T-helper 17 cell (primary cell): ENCODE data around the gene PNCK. TPM values are rescaled to one million over a fixed set of nuclear protein-coding genes. Genes with fewer than 3 reads are reported as not detected.
A peak's percentile ranks its signal among the peaks of the same experiment; 100 is the strongest.

ENCODE experiments used
- ATAC-seq: fragments of 150-1000 bp; cut with Tn5 transposase; 2 replicates; pipeline ENCODE4 v1.10.0; 2021; ENCODE audit warnings: mild to moderate bottlenecking, moderate library complexity
- DNase-seq, 3 donors: peaks; one replicate each; pipeline versions ENCODE4 v3.0.0 to v3.0.0-alpha.2; 2020 to 2021
- H3K9me3 ChIP-seq: one replicate; pipeline ENCODE4 v1.7.0; 2013; ENCODE audit warnings: low read length, mild to moderate bottlenecking; ENCODE audit not compliant: control insufficient read depth, poor library complexity, severe bottlenecking
- H3K27ac Mint-ChIP-seq: one replicate; pipeline ENCODE4 v1.8.0; 2022; ENCODE audit warnings: mild to moderate bottlenecking, moderate library complexity, mixed read lengths
- H3K27me3 Mint-ChIP-seq: one replicate; pipeline ENCODE4 v1.8.0; 2022; ENCODE audit warnings: mixed read lengths
- H3K36me3 Mint-ChIP-seq: one replicate; pipeline ENCODE4 v1.8.0; 2022; ENCODE audit warnings: low read depth, mixed read lengths
- H3K4me1 Mint-ChIP-seq: one replicate; pipeline ENCODE4 v1.8.0; 2022; ENCODE audit warnings: mild to moderate bottlenecking, mixed read lengths
- H3K4me3 Mint-ChIP-seq: one replicate; pipeline ENCODE4 v1.8.0; 2022; ENCODE audit warnings: mild to moderate bottlenecking, moderate library complexity, mixed read lengths
- total RNA-seq, 4 donors: library from RNA in 2 of 4; stranded (reverse) in 2 of 4; gene quantifications; one replicate each; pipeline ENCODE4 v1.2.3 and lab custom pipeline; 2022 to 2026

PNCK gene
- total RNA-seq, 2 donors from 2014 or later, result 0.72 TPM; not detected in 1

DNA sequence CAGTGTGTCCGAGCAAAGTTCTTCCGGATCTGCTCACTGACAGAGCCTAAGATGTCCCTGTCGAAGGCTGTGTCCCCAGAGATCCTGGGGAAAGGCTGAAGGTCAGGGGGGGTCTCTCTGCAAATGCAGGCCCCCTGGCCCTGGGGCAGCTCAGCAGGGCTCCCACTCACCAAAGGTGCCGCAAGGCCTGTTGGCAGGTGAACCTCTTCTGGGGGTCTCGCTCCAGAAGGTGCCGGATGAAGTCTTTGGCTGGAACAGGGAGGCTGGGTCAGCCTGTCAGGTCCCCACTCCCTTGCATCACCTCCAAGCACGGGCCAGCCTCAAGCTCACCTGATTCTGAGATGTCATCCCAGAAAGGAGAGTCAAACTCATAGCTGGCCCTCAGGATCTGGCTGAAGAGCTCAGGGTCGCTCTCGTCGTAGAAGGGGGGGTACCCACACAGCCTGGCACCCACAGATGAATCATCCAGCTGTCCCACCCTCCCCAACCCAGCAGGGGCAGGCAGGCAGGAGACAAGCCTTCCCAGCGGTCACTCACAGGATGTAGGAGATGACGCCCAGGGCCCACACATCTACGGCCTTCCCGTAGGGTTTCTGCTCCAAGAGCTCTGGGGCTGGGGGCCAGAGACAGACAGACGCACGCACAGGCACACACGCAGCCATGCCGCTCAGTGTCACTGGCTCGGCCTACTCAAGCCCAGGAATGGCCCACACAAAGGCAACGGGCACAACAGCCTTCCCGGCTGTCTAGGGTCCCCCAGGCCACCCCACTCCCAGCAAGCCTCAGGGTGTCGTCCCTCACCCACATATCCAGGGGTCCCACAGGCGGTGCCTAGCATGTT is 2.6 kb downstream of the PNCK start:
- Mint-ChIP-seq H3K36me3 (peaks cover 2% of the 10 kb centered on the region), H3K4me1 (peaks cover 16% of the 10 kb centered on the region), H3K27me3 (peaks cover 29% of the 10 kb centered on the region), H3K27ac (no peak overlapping the region), H3K4me3 (no peak overlapping the region)
- DNase-seq (no peak), ATAC-seq (no peak)
- H3K9me3 ChIP-seq, result no peaks in the 10 kb centered on the region

DNA sequence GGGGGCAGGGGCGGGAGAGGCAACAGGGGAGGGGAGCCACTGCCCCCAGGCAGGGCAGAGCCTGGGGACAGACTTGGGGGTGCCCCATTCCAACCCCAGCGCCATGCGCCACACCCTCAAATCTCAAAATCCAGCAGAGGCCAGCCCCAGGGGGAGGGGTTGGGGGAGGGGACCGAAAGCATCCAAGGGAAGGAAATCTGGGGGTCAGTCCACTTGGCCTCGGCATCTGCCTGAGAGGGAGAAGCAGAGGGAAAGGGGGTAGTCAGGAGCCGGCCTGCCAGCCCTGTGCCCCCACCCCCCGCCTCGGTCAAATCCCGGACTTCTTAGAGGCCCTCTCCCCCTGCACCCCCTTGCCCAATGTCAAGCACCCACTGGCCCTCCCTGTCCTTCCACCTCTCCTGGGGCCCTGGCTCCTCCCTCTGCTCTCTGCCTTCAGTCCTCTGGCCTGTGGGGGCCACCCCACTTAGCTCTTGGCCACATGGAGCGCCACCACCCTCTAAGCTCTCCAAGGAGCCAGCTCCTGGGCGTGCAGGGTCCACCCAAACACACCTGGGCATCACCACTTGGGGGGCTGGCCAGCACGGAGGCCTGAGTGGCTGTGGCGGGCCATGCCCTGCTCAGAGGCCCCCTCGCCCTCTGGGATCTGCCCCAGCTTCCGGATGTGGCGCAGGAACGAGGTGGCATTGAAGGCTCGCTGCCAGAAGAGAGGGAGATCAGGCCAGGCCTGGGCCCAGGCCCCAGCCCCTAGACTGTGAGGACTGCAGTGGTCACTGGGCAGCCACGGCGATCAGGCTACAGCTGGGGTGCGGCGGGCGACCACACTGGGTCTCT is 3.5 kb downstream of the PNCK start:
- DNase-seq (no peak), ATAC-seq (no peak)
- no peaks in the 10 kb centered on the region for H3K9me3 ChIP-seq
- Mint-ChIP-seq H3K36me3 (peaks cover 2% of the 10 kb centered on the region), H3K4me3 (no peak overlapping the region), H3K27me3 (peaks cover 29% of the 10 kb centered on the region), H3K4me1 (peaks cover 16% of the 10 kb centered on the region), H3K27ac (no peak overlapping the region)

DNA sequence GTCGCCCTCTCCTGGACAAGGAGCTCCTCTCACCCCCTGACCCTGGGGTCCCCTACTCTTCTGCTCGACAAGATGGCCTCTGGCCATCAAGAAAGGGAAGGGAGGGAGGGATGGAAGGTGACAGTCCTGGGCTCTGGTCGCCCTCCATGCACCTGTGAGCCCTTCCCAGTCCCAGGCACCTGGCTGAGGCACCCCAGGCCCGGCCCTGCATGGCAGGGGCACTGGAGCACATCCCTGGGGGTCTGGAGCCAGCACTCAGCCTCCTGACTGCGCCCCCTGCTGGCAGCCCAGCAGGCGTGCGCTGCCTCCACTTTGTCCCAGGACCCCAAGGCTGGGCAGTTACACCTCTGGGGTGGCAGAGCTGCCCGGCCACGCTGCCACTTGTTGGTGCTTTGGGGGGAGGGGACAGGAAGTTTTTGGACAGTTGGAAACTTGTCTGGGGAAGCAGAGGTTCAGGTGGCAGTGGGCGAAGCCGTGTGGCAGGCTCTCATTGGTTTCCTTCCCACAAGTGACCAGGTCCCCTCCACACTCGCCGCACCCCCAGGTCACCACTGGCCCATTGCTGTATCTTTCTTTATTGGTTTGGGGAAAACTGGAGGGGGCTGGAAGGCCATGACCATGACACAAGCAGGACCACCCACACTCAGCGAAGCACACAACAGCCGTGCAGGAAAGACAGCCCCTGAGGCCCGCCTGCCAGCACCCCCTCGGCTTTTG is 4.3 kb downstream of the PNCK start:
- H3K27ac Mint-ChIP-seq, result no peak overlapping the region
- H3K36me3 Mint-ChIP-seq, result peaks cover 2% of the 10 kb centered on the region

DNA sequence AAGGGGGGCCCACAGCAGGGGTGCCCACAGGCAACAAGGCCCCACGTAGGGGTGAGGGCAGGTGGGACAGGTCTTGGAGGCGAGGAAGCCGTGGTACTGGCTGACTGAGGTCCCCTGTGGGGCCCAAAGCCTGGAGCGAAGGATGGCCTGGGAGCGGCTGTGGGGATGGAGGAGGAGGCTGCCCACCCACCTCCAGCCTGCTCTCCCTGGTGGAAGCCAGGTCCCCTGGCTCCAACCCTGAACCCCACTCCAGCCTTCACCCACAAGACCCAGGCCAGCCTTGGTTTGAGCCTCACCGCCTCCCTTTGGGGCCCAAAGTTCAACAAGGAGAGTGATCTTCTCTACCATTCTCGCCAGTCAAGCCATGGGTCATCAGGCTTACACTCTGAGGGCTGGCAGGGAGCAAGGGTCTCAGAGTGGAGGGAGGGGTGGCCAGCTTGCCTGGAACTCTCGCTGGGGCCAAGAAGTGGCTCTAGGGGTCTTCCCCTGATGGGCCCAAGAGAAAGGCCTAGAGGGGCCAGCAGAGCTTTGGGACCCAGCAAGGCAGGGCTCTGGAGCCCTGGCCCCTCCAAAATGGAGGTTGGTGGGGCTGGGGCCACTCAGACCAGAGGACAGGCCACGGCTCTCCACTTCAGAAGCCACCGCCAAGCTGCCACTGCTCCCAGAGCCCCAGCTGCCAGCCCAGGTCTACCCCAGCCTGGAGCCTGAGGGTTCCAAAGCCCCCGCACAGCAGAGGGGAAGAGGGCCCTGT is 5.0 kb downstream of the PNCK start:
- H3K9me3 ChIP-seq, result no peaks in the 10 kb centered on the region
- Mint-ChIP-seq H3K27me3 (peaks cover 18% of the 10 kb centered on the region), H3K4me1 (peaks cover 14% of the 10 kb centered on the region), H3K36me3 (peaks cover 2% of the 10 kb centered on the region), H3K27ac (no peak overlapping the region), H3K4me3 (no peak overlapping the region)
- ATAC-seq (no peak), DNase-seq (no peak)

More for the DNA sequence above, 4.3 kb downstream of the PNCK start:
- ATAC-seq (peak; percentile 49), DNase-seq (peak; percentile 32 to 46 (median 44))
- Mint-ChIP-seq H3K4me1 (peaks cover 16% of the 10 kb centered on the region), H3K4me3 (no peak overlapping the region), H3K27me3 (peaks cover 21% of the 10 kb centered on the region)
- H3K9me3 ChIP-seq, result no peaks in the 10 kb centered on the region

DNA sequence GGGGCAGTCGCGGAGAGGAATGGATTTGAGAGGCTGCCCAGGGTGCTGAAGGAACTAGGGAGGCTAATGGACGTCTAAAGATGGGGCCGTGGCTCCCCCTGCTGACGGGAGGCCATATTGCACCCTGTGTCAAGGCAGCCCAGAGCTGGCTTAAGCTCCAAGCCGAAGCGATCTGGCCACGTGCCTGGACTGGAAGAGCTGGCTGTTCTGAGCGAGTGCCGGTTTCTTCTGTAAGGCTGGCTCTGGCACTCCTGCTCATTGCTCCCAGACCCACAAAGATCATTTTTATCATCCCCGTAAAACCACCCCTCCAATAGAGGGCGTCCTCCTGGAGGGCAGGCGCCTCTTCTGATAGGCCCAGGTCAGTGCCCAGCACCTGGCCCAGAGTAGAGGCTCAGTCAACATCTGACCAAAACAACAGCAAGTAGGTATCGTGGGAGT is 5.6 kb downstream of the PNCK start:
- peaks cover 18% of the 10 kb centered on the region for H3K27me3 Mint-ChIP-seq
- H3K4me3 Mint-ChIP-seq, result peak overlapping the region; percentile 86
- ATAC-seq (peak; percentile 94), DNase-seq (peak; percentile 57 to 71 (median 59))
- H3K9me3 ChIP-seq, result no peaks in the 10 kb centered on the region
- H3K36me3 Mint-ChIP-seq, result peaks cover 2% of the 10 kb centered on the region
- peak overlapping the region; percentile 43 for H3K27ac Mint-ChIP-seq
- H3K4me1 Mint-ChIP-seq, result peaks cover 14% of the 10 kb centered on the region

DNA sequence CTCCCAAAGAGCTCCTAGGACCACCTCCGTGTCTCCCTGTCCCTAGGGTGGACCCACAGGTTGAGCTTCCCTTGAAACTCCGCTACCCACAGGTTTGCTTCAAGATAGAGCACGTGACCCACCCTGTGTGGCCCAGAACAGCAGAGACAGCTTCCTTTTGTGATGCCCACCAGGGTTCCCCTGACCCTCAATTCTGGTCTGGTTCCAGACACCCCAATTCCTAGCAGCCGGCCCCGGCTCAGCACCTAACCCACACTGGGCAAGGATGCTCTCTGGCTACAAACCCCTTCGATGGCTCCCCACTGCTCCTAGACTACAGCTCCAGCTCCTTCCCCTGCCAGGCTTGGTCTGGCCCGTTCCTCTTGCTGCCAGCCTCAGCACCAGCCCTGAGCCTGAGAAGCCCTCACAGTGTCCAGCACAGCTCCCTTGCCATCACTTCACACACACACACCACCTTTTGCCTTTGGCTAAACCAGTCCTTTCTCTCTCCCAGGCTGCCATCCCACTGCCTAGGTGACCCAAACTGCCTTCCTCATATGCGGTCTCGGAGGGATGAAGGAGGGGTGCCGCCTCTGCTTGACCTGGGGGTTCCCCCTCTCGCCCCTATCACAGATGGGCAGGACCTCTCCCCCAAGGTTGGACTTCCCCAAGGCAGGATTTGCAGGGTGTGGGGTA is 6.2 kb downstream of the PNCK start:
- DNase-seq (no peak), ATAC-seq (peak; percentile 35)
- Mint-ChIP-seq H3K27ac (peak overlapping the region; percentile 43), H3K36me3 (no peaks in the 10 kb centered on the region), H3K27me3 (peaks cover 17% of the 10 kb centered on the region), H3K4me3 (peak overlapping the region; percentile 86), H3K4me1 (peaks cover 11% of the 10 kb centered on the region)
- H3K9me3 ChIP-seq, result no peaks in the 10 kb centered on the region

DNA sequence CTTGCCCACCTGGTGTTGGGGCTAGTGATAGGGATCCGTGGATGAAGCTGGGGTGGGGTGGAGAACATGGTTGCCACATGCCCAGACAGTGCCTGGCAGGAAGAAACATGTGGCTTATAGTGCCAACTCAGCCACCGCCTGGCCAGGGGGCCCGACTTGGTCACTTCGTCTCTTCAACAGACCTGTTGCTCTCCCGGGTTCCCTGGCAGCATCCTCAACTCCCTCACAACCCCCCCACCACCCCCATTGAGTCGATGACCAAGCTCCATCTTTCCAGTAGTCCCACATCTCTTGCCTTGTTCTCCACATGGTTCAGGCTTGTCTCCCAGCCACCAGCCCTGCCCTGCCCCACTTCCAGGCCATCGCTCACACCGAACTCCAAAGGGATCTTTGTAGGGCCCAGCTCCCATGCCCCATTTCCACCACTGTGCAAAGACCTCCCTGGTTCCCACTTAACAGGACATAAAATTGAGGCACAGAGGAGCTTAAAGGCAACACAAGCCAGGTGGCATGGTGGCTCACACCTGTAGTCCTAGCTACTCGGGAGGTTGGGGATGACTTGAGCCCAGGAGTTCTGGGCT is 7.8 kb downstream of the PNCK start:
- Mint-ChIP-seq H3K36me3 (no peaks in the 10 kb centered on the region), H3K4me1 (peaks cover 11% of the 10 kb centered on the region), H3K27me3 (peaks cover 24% of the 10 kb centered on the region), H3K4me3 (no peak overlapping the region), H3K27ac (no peak overlapping the region)
- no peaks in the 10 kb centered on the region for H3K9me3 ChIP-seq
- DNase-seq (no peak), ATAC-seq (no peak)

DNA sequence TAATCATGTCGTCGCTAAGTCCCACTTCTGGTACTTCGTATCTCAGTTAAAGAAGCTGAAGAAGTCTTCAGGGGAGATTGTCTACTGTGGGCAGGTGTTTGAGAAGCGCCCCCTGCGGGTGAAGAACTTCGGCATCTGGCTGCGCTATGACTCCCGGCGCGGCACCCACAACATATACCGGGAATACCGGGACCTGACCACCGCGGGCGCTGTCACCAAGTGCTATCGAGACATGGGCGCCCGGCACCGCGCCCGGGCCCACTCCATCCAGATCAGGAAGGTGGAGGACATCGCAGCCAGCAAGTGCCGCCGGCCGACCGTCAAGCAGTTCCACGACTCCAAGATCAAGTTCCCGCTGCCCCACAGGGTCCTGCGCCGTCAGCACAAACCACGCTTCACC is 11.3 kb downstream of the PNCK start:
- Mint-ChIP-seq H3K27me3 (peaks cover 19% of the 10 kb centered on the region), H3K36me3 (no peaks in the 10 kb centered on the region), H3K4me1 (peaks cover 2% of the 10 kb centered on the region), H3K27ac (no peak overlapping the region), H3K4me3 (no peak overlapping the region)
- DNase-seq, result peak; percentile 31 to 39 (median 36)
- ATAC-seq, result no peak
- no peaks in the 10 kb centered on the region for H3K9me3 ChIP-seq

DNA sequence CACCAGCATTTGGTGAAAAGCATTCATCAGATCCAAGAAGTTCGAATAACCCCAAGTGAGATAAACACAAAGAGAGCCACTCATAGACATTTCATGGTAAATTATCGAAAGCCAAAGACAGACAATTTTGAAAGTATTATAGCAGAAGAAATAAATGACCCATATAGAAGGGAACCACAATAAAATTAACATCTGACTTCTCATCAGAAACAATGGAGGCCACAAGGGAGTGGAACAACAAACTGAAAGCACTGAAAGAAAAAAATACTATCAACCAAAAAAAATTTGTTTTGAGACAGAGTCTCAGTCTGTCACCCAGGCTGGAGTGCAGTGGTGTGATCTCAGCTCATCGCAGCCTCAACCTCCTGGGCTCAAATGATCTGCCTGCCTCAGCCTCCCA is 14.3 kb downstream of the PNCK start:
- no peak for DNase-seq

DNA sequence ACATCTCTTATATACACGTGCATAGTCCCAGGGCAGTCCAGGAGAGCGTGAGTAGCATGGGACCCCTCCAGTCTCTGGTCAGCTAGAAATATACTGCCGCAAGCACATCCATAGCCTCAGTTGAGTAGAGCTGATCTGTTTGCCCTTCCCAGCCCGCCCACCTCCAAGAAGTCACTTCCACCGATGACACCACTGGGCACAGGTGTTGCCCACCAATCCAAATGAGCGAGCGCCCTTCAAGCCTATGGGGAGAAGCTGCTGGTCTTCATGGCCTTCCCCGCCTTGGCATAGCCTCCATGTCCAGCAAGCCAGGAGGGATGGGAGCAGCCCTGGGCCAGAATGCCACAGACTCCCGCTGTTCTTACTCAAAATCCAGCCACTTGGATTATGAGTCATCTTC is 16.5 kb downstream of the PNCK start:
- H3K4me3 Mint-ChIP-seq, result no peak overlapping the region
- H3K9me3 ChIP-seq, result no peaks in the 10 kb centered on the region
- DNase-seq, result no peak
- H3K36me3 Mint-ChIP-seq, result no peaks in the 10 kb centered on the region
- no peak for ATAC-seq
- no peaks in the 10 kb centered on the region for H3K4me1 Mint-ChIP-seq
- peaks cover 14% of the 10 kb centered on the region for H3K27me3 Mint-ChIP-seq
- no peak overlapping the region for H3K27ac Mint-ChIP-seq

More for the DNA sequence above, 14.3 kb downstream of the PNCK start:
- no peaks in the 10 kb centered on the region for H3K9me3 ChIP-seq
- Mint-ChIP-seq H3K4me1 (peaks cover 2% of the 10 kb centered on the region), H3K27ac (no peak overlapping the region), H3K36me3 (no peaks in the 10 kb centered on the region), H3K4me3 (no peak overlapping the region), H3K27me3 (peaks cover 19% of the 10 kb centered on the region)
- no peak for ATAC-seq

DNA sequence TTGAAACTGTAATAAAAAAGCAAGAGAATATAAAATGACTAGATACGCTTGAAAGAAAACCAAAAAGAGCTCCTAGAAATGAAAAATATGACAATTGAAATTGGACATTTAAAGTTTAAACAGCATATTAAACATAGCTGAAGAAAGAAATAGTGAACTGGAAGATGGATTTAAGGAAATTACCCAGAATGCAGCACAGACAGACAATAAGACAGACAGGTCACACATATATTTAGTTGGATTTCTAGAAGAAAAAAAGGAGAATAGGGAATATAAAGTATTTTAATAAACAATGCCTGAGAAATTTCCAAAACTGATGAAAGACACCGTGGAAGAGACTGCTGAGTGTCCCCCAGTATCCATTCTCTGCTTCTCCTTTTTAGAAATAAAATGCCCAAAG is 20.1 kb downstream of the PNCK start:
- no peak for DNase-seq
- H3K4me1 Mint-ChIP-seq, result no peaks in the 10 kb centered on the region
- no peaks in the 10 kb centered on the region for H3K27me3 Mint-ChIP-seq
- ATAC-seq, result no peak
- no peaks in the 10 kb centered on the region for H3K9me3 ChIP-seq
- H3K4me3 Mint-ChIP-seq, result no peak overlapping the region
- no peaks in the 10 kb centered on the region for H3K36me3 Mint-ChIP-seq
- H3K27ac Mint-ChIP-seq, result no peak overlapping the region
